ENCODE measurements around the gene GMPPA.

Gene GMPPA

DNA sequence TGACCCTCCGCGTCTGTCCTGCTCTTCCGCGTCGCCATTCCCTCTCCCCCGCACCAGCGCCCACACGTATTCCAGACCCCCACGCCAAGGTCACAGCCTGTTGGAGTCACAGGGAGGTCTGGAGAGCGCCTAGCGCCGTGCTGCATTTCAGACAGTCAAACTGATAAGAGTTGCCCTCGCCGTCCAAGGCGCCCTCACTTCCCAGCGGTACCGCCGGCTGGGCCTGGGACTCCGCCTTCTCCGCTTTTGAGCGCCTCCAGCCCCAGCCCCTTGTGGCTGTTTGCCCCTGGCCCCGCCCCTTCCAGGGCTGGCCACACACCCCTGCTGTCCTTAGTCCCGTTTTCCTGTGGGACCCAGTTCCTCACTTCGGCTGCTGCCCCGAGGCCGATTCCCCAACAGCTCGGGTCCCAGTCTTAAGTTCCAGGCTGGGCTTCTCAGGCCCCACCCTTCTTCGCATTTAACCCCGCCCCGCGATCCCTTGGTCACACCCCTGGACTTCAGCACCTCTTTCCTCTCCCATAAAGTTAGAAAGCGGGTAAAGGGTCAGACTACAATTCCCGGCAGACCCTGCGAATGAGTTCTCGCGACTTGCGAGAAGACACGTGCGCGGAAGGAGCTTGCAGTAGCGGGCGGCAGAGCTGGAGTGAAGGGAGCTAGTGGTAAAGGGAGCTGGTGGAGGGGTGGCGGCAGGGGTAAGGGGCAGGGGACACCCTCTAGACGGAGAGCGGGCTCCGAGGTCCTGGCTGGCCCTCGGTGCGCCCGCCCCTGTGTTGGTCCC is at the start of gene GMPPA:
Gene GMPPA (plus strand): TSS at position 612 of the 778 bp plus-strand sequence. CDS start 1,085 bp downstream, outside the sequence.
- DNase-seq: peak; percentile 96 to 97

DNA sequence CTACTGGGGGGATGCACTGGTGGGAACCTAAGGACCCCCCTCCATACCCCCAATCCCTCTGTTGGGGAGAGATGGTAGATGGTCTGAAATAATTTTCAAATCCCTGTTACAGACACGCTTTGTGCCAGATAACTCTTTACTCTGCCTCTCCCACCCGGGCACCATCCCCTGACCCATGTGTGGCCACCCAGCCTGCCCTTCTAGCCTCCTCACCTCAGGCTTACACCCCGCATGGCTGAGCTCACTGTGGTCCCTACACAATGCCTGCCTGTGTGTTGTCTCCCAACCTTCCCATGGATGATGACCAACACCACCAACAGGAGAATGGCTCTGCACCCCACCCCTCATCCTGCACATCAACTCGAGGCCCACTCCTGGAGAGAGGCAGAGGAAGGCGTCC is 49.1 kb upstream of the GMPPA start:
- no peak for DNase-seq

- DNase-seq: no peak
Observed at GRCh38 chr2:219451661-219452360, 46.9 kb upstream of the GMPPA start.

- DNase-seq: no peak
Observed at GRCh38 chr2:219452361-219453317, 46.1 kb upstream of the GMPPA start.

DNA sequence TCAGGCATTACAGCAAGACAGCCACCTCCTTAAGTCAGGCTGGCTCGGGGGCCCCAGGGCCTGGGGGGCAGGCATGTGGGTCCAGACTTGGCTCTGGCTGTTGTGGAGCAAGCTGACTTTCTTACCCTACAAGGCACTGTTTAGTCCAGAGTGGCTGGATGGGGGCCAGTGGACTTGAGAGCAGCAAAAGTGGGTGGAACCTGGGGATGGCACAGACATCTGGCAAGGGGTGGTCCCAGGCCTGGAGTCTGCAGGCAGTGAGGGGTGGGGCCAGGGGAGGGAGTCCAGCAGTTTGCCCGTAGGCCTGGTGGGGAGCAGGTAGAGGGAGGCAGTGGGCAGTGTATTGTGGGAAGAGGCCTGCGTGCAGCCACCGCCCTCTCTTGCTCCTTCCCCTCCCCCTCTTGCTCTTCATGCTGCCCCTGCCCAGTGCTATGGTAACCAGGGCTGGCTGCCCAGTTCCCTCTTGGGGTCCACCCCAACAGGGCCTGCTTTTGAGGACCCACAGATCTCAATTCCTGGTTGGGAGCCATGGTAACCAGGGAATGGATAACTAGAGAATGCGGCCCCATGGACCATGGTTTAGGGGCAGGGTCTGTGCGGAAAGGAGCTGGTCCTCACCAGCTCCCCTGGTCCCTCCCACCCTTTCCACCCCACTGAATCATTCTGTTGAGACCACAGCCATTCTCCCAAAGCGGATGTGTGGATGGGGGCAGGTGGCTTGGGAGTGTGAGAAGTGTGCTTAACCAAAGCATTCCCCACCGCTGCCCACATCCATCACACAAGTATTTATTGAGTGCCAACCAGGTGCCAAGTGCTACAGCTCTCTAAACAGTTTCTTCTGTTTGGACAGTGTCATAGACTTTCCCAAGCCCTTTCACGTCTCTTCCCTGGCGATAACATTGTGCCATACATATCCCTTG is 44.8 kb upstream of the GMPPA start:
- DNase-seq: no peak

DNA sequence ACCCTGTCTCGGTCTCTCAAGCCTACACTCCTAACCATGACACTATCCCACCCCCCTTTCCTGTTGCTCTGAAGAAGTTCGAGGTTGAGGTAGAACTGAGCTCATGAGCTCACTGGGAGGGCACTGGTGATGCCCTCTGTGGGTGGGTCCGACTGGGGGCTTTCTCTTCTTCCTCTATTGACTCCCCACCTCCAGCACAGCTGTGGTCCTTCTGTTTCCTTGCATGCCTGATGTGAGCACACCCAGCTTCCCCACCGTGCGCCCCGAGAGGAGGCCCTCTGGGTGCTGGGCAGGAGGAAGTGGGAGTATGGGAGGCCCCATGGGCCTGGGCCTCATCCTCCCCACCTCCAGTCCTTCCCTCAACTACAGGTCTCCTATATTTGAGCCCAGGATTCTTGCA is 43.1 kb upstream of the GMPPA start:
- DNase-seq: no peak

GRCh38 chr2:219457784-219458369 is 40.8 kb upstream of the GMPPA start:
- DNase-seq: no peak

GRCh38 chr2:219458996-219459395 is 39.7 kb upstream of the GMPPA start:
- no peak for DNase-seq

- DNase-seq: peak; percentile 19 to 28
Observed at GRCh38 chr2:219459460-219460311, 39.0 kb upstream of the GMPPA start.

- no peak for DNase-seq
Observed at GRCh38 chr2:219460424-219460926, 38.2 kb upstream of the GMPPA start.

GRCh38 chr2:219461047-219461514 is 37.6 kb upstream of the GMPPA start:
- no peak for DNase-seq

GRCh38 chr2:219461669-219462068 is 37.0 kb upstream of the GMPPA start:
- DNase-seq: no peak

DNA sequence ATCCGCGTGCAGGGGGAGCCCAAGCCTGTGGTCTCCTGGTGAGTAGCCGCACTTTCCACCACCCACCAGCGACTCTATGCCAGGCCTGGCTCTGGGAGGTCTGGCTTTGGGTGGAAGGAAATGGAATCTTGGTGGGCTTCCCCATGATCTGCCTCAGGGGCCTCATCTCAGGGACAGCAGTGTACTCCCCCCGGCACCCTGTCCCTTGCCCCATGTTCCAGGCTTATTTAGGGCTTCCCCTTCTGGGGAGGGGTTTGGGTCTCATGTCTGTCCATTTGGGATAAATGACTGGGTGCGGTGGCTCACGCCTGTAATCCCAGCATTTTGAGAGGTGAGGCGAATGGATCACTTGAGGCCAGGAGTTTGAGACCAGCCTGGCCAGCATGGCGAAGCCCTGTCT is 36.3 kb upstream of the GMPPA start:
- DNase-seq: no peak

- no peak for DNase-seq
Observed at GRCh38 chr2:219464286-219465032, 34.2 kb upstream of the GMPPA start.

DNA sequence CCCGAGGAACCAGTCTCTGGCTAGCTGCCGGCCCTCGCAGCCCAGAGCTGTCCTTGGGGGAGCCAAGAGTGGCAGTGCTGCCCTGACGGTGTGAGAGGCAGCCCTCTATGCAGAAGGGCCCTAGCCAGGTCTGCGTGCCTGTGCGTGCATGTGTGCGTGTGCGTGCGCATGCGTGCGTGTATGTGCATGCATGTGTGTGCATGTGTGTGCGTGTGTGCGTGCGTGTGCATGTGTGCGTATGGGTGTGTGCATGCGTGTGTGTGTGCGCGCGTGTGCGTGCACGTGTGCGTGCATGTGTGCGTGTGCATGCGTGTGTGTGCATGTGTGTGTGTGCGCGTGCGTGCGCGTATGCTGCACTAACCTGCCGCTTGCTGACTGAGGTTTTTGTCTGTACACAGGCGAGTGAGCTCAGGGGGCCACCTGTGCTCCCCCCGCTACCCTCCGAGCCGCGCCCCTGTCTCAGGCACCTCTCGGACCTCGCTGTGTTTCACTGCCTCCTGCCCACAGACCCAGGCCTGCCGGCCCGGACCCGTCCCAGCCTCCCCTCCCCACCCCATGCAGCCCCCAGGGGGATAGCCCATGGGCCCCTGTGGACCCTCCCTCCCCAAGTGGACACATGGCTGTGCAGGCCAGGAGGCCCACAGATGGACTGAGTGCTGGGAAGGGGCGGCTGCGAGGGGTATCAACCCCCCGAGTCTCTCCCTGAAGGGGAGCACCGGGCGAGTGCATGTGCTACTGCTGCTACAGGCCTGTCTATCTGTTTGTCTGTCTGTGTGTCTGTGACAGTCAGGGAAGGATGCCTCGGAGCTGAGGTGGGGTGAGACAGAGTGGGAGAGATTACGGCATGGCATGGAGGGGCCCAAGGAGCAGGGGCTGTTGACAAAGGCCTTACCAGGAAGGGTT is 32.8 kb upstream of the GMPPA start:
- DNase-seq: no peak

- DNase-seq: no peak
Observed at GRCh38 chr2:219466816-219467735, 31.6 kb upstream of the GMPPA start.

GRCh38 chr2:219467736-219468075 is 31.0 kb upstream of the GMPPA start:
- no peak for DNase-seq
